Dedifferentiated amniotic fluid mesenchymal stem cell (primary cell): Measurements from ENCODE around the gene SP5.
"Not testable (repeated sequence)": the region's sequence is repeated elsewhere in the genome, so short reads cannot be mapped to it uniquely, and the experiment has no call there.

Experiments used
- DNase-seq: peaks from one replicate; pipeline ENCODE4 v3.0.0-alpha.2; 2016; ENCODE audit errors: extremely low spot score

The SP5 gene

DNA sequence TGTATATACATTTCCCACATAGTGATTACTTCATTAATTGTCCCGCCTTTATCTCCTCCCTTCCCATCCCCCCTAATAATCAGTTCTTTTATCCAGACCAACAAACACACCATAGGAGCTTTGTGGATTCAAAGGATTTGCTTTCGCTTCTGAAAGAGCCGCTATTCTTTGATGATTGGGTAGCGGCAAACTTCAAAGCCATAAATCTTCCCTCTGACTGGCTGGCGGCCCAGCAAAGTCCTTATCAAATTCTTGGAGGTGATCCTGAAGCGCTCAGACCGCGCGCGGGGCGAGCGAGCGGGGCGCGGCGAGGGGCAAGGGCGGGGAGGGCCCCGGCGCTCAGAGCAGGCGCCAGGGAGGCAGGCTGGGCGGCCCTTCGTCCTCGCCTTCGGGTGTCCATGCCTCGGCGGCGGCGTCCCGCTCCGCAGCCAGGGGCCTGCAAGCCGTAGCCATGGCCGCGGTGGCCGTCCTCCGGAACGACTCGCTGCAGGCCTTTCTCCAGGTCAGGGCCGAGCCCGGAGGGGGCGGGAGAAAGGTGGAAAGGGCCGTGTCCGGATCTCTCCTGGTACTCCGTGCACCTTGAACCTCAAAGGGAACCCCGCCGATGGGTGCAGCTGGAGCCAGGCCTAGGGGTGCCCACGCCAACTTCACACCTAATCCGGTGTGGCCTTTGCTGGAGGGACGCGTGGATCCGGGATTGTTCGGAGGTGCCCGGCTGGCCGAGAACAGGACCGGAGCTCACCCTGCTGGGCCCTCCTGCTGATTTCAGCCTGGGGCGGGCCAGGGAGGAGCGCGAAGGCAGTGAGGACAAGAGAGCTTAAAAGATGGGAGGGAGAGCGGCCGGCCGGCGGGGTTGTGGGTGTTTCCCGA is at the start of gene SP5:
TSS of gene SP5 (plus strand) at position 276 of the 870 bp plus-strand sequence. CDS start at position 452, 176 bp downstream.
- DNase-seq, result no peak

DNA sequence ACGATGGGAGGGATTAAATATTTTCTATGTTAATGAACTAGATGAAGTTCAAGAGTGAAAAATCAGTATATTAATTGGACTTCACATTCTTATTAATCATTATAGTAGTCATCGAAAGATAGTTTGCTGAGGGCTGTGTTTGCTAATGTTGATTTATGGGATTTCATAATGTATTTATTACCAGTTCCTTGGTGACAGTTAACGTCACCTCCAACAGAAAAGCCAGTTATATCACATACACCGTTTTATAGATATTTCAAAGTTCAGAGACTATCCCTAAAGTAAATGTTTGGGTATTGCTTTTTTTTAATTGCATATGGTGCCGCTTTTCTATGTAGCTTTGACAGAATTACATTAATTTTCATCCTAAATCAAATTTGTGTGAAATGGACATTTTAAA is 49.4 kb upstream of the SP5 start:
- DNase-seq, result no peak

DNA sequence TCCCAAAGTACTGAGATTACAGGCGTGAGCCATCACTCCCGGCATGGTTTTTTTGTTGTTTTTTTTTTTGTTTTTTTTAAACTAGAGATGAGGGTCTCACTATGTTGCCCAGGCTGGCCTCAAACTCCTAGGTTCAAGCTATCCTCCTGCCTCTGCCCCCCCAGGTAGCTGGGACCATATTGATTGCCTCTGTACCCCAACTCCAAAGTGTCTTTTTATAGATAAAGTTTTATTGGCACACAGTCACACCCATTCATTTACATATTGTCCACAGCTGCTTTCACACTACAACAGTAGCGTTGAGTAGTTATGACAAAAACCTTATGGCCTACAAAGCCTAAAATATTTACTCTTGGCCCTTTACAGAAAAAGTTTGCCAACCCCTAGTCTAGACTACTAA is 45.2 kb upstream of the SP5 start:
- DNase-seq, result no peak

DNA sequence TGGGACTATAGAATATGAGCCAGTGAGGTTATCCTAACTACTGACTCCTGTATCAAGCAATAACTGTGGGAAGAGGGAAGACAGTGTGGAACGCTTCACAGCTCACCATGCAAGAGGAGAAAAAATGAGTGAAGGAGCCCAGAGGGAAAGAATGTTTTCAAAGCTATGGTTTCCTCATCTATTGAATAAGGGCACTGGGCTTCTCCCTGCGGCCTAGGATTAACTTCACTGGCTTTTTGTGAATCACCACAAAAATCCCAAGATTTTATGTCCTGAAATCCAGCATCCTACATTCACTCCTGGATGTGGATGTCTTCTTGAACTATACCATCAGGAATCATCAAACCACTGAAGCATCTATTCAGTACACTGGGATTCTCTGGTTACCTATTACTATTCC is 44.5 kb upstream of the SP5 start:
- no peak for DNase-seq

DNA sequence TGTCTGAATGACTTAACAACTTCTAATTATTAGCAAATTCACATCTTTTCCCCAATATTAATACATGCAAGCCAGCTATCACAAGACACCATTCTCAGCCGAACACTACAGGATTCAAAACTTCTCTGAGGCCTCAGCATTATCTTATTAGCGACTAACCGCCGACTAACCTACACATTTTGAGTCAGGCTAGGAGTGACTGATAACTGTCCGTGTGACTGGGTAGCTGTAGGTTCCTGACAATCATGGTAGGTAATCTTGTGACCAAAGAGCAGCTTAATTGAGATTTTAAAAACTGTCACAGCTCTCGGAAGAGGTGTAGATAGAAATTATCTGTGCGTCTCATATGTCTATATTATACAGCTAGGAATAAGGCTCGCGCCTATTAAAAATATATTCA is 44.1 kb upstream of the SP5 start:
- no peak for DNase-seq

DNA sequence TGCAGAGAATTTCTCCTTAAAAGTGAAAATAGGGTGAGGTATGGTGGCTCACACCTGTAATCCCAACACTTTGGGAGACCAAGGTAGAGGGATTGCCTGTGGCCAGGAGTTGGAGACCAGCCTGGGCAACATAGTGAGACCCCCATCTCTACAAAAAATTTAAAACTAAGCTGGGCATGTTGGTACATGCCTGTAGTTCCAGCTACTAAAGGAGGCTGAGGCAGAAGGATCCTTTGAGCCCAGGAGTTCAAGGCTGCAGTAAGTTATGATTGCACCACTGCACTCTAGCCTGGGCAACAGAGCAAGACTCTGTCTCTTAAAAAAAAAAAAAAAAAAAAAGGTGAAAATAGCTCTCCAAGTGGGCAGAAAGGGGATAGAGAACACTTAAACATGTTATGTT is 40.9 kb upstream of the SP5 start:
- DNase-seq, result not testable (repeated sequence)

DNA sequence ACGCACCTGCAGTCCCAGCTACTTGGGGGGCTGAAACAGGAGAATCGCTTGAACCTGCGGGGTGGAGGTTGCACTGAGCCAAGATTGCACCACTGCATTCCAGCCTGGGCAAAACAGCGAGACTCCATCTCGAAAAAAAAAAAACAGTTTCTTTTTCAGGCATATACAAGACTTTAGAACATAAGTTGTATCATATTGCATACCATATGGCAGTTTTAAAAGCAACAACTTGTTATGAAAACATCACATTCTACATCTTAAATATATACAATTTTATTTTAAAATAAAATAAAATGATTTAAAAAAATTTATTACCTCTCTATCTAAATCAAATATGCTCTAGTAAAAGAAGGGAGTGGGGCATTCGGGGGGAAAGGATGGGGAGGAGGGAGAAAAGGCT is 39.4 kb upstream of the SP5 start:
- DNase-seq, result no peak

DNA sequence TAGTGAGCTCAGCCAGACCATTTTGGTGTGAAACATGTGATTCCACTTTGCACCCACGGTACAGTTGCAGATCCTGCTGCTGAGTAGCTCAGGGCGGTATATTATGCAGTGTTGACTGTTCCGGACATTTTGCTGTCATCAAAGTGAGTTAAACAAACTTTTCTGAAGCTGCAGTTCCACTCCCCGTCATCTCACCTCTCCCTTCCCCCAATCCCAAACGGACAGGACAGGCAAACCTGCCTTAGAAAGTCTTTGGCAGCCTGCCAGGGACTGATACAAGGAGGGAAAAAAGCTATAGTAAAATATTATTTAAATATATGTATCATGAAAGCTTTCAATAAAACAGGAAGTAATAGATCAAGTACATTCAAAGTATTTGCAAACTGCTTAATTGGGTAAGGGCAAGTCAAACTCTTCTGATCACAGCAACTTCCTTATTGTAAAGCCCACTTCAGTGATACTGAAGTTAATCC is 35.5 kb upstream of the SP5 start:
- DNase-seq, result no peak

DNA sequence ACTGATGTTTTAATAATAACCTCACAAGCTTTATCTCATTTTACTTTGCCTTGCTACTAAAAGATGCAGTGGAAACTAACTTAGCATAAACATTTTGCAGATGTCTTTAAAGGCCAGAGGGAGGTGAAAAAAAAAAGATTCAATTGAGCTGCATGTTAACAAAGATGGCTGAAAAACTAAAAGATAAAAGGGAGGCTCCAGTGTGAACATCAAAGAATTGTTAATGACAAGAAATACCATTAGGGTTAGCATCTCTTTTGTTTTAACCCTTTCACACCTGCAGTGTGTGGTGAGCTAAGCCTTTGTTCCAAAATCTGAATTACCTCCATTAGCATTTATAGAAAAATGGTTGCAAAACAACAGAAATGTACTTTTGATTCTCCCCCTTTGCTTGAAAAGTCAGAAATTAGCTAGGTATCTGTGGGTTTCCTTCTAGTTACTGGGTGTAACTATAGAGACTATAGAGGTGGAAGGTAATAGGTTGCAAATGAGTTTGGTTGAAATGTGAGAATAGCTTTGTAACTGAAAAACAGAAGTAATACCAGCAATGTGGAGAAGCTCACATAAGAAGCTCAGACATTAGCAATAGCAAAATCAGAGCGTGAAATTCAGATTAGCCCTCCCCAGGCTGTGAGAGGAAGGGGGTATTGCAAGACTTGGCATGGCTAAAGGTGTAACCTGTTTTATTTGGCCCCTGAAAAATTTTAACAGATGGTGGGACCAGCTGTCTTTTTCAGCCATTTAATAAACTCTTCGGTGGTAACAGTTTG is 34.8 kb upstream of the SP5 start:
- no peak for DNase-seq

DNA sequence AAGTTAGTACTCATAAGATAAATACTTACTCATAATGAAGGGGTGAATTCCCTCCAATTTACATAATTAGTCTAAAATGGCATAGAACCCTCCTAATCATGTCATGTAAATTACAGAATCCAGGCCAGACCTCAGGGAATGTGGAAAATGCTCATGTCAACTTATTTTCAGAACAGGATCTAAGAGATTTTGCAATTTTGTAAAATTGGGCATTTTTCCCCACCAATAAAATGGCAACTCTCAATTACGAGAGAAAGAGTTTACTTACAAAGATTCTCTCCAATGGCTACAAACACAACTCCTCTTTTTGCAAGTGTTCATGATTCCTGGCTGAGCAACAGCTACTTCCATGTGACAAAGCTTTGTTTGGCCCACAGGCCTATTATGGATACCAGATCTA is 33.8 kb upstream of the SP5 start:
- no peak for DNase-seq

DNA sequence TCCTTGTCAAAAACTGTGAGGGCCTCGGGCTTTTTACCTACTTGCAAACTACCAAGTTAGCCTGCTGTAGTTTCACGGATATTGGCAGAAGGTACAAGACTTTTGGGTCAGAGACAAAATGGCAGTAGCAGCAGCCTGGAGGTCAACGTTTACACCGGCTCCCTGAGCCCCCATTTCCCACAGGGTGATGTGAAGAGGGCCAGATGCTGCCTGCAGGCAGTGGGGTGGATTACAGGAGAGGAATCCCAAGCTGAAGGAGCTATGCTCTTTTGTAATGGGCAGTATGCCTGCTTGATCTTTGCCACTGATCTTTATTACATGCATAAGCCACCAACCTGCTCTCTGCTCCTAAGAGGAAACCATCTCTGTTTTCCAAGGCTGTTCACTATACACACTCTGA is 29.5 kb upstream of the SP5 start:
- DNase-seq, result no peak

DNA sequence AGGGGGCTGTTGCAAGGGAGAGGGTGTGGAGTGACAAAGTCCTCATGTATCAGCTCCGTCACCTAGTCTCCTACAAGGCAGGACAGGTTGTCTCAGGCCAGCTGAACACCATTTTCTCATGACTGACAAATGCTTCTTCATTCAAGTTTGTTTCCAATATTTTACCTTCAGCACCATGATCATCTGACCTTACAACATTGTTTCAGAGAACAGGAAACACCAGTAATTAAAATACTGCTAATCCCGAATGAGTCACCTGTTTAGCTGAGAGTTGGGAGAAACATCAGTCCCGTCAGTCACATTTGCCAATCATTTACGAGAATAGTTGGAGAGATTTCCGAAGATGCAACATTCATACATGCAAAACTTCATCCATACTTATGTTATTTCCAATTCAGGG is 25.7 kb upstream of the SP5 start:
- no peak for DNase-seq

DNA sequence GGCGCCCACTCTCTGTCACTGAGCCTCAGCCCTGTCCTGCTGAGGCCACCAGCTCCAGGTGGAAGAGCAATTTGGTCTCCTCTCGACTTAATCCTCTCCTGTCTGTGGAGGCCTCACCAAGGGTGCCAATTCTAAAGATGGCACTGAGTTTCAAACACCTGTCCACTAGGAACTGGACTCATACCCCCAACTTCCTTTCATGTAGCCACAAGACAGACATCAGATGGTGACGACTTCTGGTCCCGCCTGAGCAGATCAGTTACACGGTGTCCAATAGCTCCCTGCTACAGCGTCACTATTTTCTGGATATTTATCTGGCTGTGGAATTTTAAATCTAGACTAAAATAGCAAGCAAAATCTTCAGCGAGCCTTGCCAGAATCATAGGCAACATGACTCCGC is 24.5 kb upstream of the SP5 start:
- no peak for DNase-seq

DNA sequence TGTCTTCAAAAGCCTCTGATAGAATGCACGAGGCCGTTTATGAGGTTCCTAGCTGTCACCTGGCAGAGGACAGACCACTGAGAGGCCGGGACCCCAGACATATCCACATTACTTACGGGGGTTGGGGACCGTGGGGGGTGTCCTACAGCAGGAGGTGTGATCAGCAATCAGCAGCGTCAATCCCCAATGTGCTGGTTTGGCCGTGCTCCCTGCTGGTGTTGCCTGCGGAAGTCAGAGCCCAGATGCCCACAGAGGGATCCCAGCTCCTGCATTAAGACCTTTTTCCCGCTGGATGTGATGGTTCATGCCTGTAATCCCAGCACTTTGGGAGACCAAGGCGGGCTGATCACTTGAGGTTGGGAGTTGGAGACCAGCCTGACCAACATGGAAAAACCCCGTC is 20.8 kb upstream of the SP5 start:
- no peak for DNase-seq

DNA sequence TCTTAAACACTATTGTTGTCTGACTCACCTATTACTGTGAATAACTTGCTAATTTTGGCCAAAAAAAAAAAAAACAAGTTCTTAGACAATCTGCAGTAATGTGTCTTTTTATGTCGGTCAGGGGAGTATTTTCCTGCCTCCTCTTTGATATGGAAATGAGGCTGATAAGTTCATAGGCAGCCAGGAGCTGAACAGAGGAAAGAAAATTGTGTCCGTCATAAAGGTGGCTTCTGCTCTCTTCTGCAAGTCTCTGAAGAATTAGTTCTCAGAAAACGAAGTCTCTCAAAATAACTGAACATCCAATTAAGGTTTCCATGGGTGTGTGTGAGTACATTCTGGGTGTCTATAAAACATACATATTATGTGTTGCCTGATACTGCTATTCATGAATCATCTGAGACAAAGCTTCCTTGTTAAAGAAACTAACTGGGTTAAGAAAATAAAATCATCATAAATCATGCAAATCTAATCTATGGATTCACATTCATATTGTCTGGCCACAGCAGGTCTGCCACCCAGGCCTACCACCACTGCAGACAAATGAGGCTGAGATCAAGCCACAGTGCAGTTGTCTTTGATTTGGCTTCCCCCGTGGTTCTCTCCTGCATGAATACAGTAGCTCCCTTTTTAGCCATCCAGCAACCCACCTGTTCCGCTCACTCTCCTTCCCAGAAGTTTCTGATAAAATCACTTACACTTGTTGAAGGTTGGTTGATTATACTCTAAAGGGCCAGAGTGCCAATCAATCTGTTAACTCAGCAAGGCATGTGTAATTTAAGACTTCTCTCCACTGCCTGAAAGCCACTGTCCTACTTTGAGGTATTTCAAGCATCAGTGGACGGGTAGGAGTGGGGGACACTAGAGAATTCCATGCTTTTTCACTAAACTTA is 19.4 kb upstream of the SP5 start:
- no peak for DNase-seq

DNA sequence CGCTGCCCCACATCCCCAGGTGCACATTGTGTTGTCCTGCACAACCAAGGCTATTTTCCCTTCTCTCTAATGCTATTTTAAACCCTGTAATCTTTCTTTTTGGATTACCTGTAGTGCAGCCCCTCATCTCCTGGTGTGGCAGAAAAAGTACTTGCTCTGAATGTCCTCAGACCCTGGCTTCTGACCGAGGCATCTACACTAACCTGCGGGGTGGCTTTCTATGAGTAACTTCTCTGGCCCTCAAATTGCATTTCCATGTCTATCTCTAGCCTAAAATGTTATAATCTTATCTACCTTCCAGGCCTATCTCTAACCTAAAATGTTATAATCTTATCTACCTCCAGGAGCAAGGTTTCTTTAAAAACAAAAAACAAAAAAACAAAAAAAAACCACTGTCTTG is 18.2 kb upstream of the SP5 start:
- no peak for DNase-seq

DNA sequence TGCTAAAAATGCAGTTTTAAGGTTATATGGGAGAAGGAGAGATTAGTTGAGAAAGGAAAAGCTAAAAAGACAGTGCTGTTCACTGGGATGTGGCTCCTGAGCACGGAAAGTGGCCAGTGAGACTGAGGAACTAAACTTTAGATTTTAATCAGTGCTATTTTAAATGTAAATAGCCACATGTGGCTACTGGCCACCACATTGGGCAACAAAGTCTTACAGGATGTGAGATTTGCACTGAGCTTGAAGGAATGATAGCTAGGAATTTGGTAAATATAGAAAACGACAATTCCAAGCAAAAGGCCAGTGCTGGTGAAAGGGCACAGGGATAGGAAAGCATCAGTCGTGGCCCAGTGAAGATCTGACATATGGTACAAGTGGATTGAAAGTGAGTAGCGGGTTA is 14.1 kb upstream of the SP5 start:
- DNase-seq, result no peak

DNA sequence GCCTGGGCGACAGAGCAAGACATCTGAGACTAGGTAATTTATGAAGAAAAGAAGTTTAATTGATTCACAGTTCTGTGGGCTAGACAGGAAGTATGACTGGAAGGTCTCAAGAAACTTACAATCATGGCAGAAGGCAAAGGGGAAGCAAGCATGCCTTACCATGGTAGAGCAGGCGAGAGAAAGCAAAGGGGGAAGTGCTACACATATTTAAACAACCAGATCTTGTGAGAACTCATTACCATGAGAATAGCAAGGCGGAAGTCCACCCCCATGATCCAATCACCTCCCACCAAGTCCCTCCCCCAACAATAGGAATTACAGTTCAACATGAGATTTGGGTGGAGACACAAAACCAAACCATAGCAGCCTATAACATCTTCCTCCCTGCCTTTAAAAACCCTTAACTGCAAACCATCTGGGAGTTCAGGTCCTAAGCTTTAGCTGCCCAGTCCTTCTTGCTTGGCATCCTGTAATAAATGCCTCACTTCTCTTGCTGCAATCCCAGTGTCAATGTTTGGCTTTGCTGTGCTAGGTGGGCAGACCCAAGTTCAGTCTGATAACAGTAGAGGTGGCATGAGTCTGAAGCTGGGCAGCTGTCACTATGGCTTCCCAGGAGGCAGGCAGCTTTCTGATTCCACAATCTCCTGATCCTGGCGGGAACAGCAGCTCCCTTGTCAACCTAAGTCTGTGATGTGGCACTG is 11.2 kb upstream of the SP5 start:
- no peak for DNase-seq

DNA sequence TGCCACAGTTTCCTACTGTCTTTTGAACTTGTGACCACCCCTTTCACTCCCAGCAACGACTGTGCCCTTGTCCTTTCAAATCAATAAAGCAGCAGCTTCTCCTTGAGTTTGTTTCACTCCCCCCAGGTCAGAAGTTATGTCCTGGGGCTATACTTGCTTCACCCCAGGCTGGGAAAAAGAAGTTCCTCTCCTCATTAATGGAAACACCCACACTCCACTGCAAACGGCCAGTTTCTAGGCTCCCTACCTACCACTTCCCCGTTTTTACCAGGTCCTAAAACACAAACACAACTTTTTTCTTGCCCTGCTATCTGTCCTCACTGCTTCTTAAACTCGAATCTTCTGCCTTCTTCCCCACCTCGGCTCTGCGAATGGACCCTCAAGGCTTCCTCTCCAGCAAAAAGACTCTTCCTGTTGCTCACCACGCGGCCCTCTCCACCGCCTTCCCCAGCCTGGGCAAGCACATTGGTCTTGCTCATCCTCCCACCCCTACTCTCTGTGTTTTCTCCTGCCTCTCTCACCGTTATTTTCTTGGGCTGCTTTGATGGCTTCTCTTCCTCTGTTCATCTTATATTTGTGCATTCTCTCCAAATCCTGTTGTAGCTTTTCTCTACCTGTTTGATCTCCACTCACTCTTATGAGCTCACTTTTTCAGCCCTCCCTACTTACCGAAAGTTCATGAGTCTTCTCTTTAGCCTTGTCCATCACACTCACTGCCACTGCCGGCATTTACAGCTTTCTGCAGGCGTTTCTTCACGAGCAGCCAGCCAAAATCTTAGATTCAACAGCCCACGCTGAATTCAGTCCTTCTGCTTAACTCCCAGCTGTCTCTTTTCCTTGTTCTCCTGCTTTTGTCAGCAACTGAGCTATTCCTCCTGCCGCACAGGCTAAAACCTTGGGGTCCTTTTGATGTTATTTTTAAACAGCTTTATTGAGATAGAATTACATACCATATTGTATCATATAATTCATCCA is 7.0 kb upstream of the SP5 start:
- no peak for DNase-seq

DNA sequence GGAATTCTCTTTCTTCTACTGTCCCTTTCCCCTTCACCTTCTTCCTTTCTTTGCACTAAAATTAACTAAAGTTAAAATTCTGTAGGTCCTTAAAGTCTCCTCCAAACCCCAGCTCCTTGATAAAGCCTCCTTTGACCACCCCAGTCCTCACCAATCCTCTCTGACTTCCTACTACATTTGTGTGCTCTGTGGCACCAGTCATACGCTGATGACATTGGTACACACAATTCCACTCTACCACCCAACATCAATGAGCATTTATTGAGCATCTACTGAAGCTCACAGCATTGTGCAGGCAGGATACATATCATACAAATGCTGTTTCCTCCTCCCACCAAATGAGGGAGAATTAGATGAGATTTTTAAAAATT is 4.5 kb upstream of the SP5 start:
- DNase-seq, result no peak
